ENCODE results near the gene IFT172. TPM values are rescaled to one million over a fixed set of nuclear protein-coding genes. Genes with fewer than 3 reads are reported as not detected.

Gene IFT172
- total RNA-seq, 6 experiments from 2014 or later = 4.4 to 11.5 (median 6.2) TPM

DNA sequence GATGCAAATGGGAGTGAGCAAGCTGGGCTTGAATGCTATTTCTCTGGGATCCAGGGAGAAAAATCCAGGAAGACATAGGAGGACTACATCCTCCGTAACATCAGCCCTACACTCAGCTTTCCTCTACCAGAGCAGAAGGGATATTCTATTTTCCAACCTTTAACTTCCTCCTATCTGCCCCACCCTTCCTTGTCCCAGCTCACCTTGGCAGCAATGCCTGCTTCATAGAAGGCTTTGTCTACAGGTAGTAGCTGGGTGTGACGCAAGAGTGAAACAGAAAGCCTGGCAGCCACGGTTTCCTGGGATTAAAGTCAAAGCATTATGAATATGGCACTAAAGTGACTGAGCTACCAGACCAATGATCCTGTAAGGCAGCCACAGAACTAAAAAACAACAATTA, 43.5 kb downstream of the IFT172 start:
- H3K27ac ChIP-seq = no peak overlapping the region
- H3K27me3 ChIP-seq = no peaks in the 10 kb centered on the region
- 36% methylated on average over 2 of the region's 3 CpGs for WGBS (ENCODE audit: insufficient coverage, low coverage, low lambda C conversion rate, missing lambda C conversion rate)
- H3K36me3 ChIP-seq = peaks cover 0 to 18% (median 5%) of the 10 kb centered on the region in 4 donors
- peak; percentile 22 to 80 (median 38) for ATAC-seq
- intact Hi-C loops (cut with DNase I) = no loop called here
- no peaks in the 10 kb centered on the region for H3K4me1 ChIP-seq
- no peaks in the 10 kb centered on the region for H3K9me3 ChIP-seq
- H3K4me3 ChIP-seq = no peak overlapping the region
- peak in 2 of 3 donors; percentile 47 to 63 for DNase-seq
- TF ChIP-seq, protein P1, sequence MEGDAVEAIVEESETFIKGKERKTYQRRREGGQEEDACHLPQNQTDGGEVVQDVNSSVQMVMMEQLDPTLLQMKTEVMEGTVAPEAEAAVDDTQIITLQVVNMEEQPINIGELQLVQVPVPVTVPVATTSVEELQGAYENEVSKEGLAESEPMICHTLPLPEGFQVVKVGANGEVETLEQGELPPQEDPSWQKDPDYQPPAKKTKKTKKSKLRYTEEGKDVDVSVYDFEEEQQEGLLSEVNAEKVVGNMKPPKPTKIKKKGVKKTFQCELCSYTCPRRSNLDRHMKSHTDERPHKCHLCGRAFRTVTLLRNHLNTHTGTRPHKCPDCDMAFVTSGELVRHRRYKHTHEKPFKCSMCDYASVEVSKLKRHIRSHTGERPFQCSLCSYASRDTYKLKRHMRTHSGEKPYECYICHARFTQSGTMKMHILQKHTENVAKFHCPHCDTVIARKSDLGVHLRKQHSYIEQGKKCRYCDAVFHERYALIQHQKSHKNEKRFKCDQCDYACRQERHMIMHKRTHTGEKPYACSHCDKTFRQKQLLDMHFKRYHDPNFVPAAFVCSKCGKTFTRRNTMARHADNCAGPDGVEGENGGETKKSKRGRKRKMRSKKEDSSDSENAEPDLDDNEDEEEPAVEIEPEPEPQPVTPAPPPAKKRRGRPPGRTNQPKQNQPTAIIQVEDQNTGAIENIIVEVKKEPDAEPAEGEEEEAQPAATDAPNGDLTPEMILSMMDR (IDR thresholded peaks at IDR 0.05) = no peak
- no peak for TF ChIP-seq POLR2A (IDR thresholded peaks at IDR 0.05)

DNA sequence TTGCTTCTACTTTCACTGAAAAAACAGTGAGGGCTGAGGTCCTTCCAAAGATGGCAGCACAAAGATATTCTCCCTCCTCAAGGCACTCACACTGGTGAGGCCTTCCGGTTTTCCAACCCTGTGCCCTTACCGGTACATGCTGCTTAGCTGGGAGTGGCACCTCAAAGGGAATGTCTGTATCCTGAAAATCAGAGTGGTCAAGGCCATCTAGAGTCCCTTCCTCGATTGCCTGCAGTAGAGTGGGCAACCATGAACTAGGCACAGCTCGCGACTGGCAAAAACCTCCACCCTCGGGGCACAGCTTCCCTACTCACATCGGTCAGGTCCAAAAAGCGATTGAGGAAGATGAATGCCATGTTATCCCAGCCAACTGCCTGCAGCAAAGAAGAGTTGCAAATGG, 43.9 kb downstream of the IFT172 start:
- Histone ChIP-seq H3K27ac (no peak overlapping the region), H3K27me3 (no peaks in the 10 kb centered on the region), H3K4me3 (no peak overlapping the region), H3K36me3 (peaks cover 0 to 23% (median 9%) of the 10 kb centered on the region in 4 donors), H3K9me3 (no peaks in the 10 kb centered on the region), H3K4me1 (no peaks in the 10 kb centered on the region)
- WGBS (ENCODE audit: insufficient coverage, low coverage, low lambda C conversion rate, missing lambda C conversion rate) = 80% methylated on average over 1 of the region's 8 CpGs
- TF ChIP-seq, protein P1 (IDR thresholded peaks at IDR 0.05) = no peak
- TF ChIP-seq POLR2A (IDR thresholded peaks at IDR 0.05) = no peak
- intact Hi-C loops (cut with DNase I) = no loop called here
- no peak for DNase-seq
- no peak for ATAC-seq

DNA sequence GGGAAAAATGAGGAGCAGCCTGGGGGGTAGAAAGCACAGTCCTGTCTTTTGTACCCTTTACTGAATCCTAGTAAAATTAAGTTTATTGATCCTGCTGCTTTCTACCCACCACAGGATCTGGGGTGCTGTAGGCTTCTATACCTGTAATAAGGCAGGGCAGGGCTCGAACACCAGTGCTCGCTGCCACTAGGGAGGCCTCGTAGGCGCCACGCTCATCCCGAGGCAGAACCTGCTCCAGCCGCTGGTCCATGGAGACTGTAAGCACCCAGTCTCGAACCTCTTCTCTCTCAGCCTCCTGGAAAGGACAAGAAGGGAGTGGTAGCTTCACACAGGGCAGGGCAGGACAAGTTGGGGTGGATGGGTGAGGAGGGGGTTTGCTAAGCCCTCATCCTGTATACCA, 44.4 kb downstream of the IFT172 start:
- ATAC-seq (no peak), DNase-seq (no peak)
- H3K27ac ChIP-seq = no peak overlapping the region
- intact Hi-C loops (cut with DNase I) = no loop called here
- H3K9me3 ChIP-seq = no peaks in the 10 kb centered on the region
- no peaks in the 10 kb centered on the region for H3K27me3 ChIP-seq
- H3K4me3 ChIP-seq = no peak overlapping the region
- WGBS (ENCODE audit: insufficient coverage, low coverage, low lambda C conversion rate, missing lambda C conversion rate) = no CpG with 5 or more reads among the region's 8 CpGs
- no peak for TF ChIP-seq POLR2A (IDR thresholded peaks at IDR 0.05)
- TF ChIP-seq, protein P1 (IDR thresholded peaks at IDR 0.05) = no peak
- H3K4me1 ChIP-seq = no peaks in the 10 kb centered on the region
- H3K36me3 ChIP-seq = peaks cover 0 to 27% (median 12%) of the 10 kb centered on the region in 4 donors

DNA sequence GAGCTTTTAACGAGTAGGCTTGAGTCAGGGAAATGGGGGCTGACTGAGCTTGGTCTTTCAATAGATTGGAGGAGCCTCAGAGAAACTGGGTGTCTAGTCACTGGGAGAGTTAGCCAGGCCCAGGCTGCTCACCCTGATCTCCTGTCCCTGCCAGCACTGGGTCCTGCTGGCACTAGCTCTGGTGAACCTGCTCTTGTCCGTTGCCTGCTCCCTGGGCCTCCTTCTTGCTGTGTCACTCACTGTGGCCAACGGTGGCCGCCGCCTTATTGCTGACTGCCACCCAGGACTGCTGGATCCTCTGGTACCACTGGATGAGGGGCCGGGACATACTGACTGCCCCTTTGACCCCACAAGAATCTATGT, 46.6 kb downstream of the IFT172 start:
- ATAC-seq (peak in 2 of 4 donors; percentile 4 to 16), DNase-seq (no peak)
- Histone ChIP-seq H3K27ac (no peak overlapping the region), H3K9me3 (no peaks in the 10 kb centered on the region), H3K4me1 (no peaks in the 10 kb centered on the region), H3K27me3 (no peaks in the 10 kb centered on the region), H3K36me3 (peaks cover 0 to 41% (median 21%) of the 10 kb centered on the region in 4 donors), H3K4me3 (peak overlapping the region in 2 of 3 donors; percentile 38 to 49)
- intact Hi-C loops (cut with DNase I) = no loop called here
- no peak for TF ChIP-seq POLR2A (IDR thresholded peaks at IDR 0.05)
- TF ChIP-seq, protein P1 (IDR thresholded peaks at IDR 0.05) = no peak
- no CpG with 5 or more reads among the region's 6 CpGs for WGBS (ENCODE audit: insufficient coverage, low coverage, low lambda C conversion rate, missing lambda C conversion rate)
